OCI-M1 (cell line): ENCODE measurements around the gene CERT1.
A peak's percentile ranks its signal among the peaks of the same experiment; 100 is the strongest.
"Not testable (repeated sequence)": the region's sequence is repeated elsewhere in the genome, so short reads cannot be mapped to it uniquely, and the experiment has no call there.

Experiments used
- DNase-seq: peaks from one replicate; lab custom pipeline; 2025; lab: John Stamatoyannopoulos, UW

The CERT1 gene

DNA sequence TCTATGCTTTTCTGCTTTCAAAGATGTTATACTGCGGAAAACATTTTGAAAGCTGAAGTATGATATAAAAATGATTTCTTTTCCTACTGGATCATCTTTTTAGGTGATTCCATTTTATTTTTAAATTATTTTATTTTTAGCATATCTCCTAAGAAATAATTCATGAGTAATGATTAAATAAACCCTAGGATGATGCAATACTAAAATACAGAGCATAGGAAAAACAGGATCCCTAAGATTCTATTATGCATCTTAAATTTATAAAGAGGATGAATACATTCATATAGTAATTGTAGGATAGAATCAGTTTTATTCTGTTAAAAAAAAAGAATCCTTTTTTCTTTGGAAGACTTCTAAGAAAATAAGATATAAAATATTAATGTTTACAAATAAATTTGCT lies 11.1 kb upstream of the CERT1 start:
- no peak for DNase-seq

DNA sequence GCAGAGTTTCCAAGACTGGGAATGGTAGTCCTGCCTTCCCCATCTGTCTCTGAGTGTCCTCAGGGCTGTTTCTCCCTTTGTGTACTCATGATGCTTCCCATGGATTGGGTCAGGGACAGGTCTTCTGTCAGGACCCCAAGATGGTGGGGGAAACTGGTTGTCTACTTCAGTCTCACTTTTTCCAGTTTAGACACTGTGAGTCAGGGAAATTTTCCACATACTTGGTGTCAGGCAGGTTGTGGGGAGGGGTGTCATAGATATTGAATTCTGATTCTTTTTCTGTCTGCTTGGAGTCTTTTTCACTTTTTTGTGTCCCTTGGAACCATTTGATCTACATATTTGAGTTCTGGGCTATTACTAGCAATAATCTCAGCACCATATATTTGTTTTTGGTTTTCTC lies 10.6 kb upstream of the CERT1 start:
- DNase-seq: no peak

DNA sequence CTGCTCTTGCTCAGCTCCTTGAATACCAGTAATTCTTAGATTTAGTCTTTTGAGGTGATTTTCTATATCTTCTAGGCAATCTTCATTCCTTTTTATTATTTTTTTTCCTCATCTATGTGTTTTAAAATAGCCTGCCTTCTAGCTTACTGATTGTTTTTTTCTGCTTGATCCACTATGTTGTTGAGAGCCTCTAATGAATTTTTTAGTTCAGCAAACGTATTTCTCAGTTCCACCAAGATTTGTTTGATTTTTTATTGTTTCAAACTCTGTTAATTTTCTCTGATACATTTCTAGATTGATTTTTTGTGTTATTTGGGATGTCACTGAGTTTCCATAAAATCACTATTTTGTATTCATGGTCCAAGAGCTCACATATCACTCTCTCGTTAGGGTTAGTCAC lies 9.8 kb upstream of the CERT1 start:
- DNase-seq: no peak

DNA sequence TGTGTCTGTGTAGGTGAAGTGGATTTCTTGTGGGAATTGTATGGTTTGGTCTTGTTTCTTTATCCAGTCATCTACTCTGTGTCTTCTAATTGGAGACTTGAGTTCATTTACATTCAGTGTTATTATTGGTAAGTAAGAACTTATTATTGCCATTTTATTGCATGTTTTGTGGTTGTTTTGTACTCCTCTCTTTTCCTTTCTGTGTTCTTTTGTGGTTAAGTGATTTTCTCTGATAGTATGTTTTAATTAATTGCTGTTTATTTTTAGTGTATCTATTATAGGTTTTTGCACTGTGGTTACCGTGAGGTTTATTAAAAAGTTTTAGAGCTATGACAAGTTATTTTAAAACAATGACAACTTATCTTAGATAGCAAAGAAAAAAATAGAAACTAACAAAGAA lies 8.3 kb upstream of the CERT1 start:
- no peak for DNase-seq

DNA sequence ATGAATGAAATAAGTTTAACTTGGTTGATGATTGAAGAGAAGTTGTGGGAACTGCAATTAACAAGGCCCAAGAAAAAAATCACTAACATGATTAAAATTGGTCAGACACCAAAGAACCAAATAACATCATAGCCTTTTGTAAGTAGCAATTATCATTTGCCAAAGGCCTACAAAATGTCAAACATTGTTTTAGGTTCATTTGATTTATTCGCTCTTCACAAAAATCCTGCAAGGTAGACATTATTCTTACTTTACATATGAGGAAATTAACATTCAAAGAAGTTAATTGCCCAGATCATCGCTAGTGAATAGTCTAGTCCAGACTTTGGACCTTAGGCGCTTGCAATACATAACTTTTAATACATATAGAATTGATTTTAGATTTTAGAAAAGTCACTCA lies 2.9 kb upstream of the CERT1 start:
- no peak for DNase-seq

DNA sequence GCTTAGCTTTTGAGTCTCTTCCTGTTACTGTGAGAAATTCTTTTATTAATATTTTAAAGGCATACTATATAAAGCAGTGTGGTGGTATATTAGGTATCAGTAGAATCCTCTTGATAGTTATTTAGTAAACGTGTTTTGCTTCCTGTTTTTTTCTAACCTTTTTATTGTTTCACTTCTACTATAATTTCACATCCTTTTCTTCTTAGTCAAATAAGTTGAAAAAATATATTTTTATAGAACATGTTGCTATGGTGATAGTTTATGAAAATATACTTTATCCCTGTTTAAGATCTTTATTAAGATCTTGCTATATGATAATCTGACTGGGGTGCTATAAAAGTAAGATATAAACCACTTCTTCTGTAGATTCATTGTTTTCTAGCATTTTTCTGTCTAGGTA lies 2.4 kb upstream of the CERT1 start:
- DNase-seq: peak; percentile 14

DNA sequence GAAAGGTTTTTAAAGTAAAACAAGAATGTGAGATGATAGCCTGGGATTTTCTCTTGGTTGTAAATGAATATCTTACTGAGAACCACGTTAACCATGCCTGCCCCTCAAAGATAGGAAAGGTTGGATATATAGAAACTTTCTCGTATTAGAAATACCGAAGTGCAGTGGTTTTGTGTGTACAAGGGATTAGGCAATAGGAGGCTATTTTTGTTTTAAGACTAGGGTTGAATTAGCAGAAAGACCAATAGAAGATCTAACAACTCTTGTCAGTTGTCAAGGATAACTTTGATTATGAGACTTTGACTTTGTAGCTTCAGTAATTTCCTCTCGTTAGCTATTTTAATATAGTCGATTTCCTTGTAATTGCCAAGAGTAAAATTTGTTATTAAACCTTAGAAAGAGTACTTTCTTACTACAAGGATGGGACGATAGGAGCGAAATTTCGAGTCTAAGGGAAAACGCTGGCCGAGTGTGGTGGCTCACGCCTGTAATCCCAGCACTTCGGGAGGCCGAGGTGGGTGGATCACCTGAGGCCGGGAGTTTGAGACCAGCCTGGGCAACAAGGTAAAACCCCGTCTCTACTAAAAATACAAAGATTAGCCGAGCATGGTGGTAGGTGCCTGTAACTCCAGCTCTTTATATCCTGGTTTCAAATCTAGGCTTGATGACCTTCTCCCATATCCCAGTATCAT lies 1.1 kb upstream of the CERT1 start:
- peak; percentile 63 for DNase-seq

DNA sequence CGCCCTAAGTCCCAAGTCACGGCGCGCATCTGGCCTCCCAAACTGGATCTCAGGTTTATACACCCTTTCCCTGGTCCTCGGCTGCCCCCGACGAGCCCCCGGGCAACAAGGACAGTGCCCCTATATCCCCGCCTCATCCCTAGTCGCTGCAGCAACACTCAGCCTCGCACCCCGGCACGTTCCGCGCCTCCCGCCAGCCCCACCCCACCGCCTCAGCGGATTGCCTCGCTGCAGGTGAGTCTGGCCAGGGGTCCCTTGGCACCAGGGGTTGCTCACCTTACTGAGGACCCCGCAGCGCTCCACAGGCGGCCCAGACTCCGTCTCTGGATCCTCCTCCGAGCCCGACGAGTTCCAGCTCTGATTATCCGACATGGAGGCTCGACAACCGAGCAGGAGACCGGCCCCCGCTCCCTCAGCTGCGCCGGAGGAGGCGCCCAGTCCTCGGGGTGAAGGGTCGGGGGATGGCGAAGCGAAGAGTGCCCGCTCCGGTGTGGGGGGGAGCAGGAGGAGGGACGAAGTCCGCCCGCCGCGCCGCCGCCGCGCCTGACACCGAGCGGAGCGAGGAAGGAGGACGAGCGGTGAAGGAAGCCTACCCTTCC lies 494 bp downstream of the CERT1 start:
- DNase-seq: peak; percentile 69

DNA sequence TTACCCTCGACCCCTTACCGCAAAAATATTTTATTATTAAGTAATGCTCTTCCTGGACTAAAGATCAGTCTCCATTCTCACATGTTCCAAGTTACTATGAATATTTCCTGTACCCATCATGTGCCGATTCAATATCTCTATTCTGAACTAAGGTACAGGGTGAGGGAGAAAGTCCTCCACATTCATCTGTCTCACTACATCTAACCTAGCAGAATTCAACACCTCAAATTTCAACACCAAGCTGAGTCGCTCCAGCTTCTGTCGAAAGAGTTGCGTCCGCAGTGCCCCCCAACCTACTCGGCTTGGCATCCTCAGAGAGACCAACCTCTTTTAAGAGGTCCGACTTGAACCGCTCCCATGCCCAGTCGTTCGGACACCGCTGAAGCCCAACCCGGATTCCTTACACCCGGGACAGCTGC lies 1.0 kb downstream of the CERT1 start:
- DNase-seq: no peak

DNA sequence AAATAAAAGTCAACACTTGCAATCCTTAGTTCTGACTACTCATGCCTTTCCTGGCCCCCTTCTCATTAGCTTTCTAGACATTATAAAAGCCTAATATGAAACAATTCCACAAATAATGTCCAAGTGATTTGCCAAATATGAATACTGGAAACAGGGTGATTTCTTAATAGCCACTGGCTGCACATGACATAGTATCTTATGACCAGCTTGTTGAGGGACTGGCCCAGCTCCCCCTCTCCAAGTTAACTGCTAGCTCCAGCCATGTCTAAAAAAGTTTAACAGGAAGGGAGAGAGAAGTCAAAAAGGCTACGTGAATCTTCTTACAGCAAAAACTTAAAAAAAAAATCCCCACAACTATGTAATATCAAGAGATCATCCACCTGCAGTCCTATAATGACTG lies 1.5 kb downstream of the CERT1 start:
- DNase-seq: peak; percentile 62

DNA sequence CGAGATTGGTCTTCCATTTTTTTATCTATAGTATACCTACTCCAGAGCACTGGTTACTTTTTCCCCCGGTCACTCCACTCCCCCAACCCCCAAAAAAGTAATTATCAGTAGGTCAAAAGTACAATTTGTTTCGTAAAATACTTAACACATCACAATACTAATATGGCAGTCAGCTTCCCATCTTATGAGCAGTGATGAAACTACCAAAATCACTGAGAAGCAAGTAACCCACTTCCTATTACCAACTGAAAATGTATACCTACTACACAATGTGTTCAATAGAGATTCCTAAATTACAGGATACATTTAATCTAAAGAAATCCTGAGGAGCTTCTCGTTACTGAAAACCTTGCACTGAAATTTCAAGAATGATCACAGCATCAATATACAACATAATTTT lies 1.9 kb downstream of the CERT1 start:
- DNase-seq: peak; percentile 58

DNA sequence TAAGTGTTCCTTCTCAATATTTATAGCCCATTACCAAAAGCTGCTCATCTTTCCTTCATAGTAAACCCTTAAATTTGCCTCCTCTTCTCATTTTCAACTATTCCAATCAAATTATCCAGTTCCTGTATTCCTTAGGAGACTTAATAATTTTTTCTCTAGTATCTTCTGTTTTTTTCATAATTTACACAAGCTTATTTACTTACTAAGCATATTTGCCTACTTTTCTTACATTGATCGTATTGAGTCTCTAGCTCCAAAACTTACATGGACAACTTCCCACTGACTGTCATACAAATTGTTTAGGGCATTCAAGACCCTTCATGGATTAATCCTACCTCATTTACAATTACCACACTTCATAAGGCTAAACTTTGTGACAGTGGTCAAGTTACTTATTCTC lies 3.6 kb downstream of the CERT1 start:
- no peak for DNase-seq

DNA sequence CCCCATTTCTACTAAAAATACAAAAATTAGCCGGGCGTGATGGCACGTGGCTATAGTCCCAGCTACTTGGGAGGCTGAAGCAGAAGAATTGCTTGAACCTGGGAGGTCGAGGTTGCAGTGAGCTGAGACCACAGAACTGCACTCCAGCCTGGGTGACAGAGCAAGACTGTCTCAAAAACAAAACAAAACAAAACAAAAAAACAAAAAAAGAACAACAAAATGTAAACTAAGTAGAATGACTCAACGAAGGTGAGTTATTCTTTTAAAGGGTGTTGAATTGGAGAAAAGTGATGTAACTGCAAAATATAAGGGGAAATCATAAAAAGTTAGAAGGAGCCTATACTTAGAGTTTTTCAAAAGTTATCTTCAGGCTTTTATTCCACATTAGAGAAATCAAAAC lies 6.3 kb downstream of the CERT1 start:
- DNase-seq: not testable (repeated sequence)

DNA sequence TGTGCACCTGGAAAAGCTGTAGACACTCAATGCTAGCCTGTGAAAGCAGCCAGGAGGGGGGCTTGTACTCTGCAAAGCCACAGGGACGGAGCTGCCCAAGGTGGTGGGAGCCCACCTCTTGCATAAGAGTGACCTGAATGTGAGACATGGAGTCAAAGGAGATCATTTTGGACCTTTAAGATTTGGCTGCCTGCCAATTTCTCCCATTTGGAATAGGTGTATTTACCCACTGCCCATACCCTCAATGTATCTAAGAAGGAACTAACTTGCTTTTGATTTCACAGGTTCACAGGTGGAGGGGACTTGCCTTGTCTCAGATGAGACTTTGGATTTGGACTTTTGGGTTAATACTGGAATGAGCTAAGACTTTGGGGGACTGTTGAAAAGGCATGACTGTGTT lies 12.6 kb downstream of the CERT1 start:
- DNase-seq: not testable (repeated sequence)

DNA sequence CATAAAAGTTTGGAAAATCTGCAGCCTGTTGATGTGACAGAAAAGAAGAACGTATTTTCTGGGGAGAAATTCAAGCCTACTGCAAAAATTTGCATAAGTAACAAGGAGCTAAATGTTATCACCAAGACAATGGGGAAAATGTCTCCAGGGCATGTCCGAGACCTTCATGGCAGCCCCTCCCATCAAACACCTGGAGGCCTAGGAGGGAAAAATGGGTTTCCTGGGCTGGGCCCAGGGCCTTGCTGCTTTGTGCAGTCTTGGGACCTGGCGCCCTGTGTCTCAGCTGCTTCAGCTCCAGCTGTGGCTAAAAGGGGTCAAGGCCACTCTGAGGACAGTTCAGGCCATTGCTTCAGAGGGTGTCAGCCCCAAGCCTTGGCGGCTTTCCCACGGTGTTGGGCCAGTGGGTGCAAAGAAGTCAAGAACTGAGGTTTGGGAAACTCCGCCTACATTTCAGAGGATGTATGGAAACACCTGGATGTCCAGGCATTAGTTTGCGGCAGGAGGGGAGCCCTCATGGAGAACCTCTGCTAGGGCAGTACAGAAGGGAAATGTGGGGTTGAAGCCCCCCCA lies 13.1 kb downstream of the CERT1 start:
- DNase-seq: no peak

DNA sequence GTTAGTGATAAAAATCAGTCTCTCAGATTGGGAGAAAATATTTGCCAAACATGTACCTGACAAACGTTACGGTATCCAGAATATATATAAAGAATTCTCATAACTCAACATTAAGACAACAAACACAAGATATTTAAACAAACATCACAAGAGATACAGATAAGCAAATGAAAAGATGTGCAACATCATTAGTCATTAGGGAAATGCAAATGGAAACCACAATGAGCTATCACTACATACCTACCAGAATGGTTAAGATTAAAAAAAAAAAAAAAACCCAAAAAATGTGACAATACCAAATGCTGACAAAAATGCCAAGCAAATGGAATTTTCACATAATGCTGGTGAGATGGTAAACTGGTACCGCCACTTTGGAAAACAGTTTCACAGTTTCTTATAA lies 15.4 kb downstream of the CERT1 start:
- DNase-seq: no peak

DNA sequence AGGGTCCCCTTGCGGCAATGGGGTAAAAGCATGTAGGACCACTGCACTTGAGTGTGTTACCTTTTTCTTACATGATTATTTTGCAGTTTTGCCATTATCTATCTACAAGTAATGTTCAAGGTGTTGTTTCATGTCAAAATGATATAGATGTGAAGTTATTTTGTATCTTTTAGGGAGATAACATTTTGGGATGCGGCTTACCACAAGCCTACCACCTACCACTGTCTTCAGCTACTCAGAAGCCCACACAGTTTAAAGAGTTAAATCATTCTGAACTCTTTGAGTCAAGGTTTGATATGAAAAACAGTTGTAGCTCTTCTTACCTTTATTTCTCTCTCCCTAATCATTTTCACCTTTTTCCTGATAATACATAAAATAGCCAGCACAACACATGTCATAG lies 19.8 kb downstream of the CERT1 start:
- DNase-seq: no peak

DNA sequence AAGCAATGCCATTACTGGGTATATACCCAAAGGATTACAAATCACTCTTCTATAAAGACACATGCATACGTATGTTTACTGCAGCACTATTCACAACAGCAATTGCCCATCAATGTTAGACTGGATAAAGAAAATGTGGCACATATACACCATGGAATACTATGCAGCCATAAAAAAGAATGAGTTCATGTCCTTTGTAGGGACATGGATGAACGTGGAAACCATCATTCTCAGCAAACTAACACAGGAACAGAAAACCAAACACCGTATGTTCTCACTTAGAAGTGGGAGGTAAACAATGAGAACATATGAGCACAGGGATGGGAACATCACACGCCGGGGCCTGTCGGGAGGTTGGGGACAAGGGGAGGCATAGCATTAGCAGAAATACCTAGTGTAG lies 21.6 kb downstream of the CERT1 start:
- DNase-seq: not testable (repeated sequence)

DNA sequence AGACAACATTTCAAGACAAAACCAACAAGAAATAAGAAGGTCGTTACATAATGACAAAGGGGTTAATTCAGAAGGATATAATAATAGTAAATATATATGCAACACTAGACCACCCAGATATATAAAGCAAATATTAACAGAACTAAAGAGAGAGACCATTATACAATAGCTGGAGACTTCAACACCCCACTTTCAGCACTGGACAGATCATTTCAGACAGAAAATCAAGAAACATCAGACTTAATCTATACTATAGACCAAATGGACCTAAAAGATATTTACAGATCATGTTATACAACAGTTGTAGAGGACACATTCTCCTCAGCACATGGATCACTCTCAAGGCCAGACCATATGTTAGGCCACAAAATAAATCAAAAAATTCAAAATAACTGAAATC lies 26.8 kb downstream of the CERT1 start:
- no peak for DNase-seq

DNA sequence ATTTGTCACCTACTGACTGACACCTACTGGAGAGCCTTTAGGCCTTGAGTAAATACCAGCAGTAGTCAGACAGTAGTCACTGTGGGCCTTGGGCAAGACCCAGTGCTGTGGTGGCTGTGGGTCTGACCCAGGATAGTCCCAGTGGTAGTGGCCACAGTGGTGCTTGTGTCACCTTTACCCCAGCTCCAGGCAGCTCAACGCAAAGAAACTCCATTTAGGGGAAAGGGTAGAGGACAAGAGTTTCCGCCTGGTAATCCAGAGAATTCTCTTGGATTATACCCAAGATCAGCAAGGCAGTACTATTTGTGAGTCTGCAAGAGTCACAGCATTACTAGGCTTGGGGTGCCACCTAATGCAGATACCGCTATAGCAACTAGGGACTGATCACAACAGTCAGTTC lies 28.9 kb downstream of the CERT1 start:
- DNase-seq: no peak

DNA sequence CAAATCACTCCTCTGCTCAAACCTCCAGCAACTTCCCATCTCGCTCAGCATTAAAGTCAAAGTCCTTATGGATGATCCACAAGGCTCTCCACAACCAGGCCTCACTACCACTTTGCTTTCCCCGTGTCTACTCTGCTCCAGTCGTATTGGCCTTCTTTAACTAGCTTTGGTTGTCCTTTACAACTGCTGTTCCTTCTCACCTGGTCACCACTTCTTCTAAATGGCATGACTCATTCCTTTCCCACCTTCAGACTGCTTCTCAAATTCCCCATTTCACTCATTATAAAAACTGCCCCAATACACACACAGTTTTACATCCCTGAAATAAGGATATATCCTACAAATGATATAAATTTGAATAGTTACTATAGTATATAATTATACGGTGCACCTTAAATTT lies 30.4 kb downstream of the CERT1 start:
- DNase-seq: no peak

DNA sequence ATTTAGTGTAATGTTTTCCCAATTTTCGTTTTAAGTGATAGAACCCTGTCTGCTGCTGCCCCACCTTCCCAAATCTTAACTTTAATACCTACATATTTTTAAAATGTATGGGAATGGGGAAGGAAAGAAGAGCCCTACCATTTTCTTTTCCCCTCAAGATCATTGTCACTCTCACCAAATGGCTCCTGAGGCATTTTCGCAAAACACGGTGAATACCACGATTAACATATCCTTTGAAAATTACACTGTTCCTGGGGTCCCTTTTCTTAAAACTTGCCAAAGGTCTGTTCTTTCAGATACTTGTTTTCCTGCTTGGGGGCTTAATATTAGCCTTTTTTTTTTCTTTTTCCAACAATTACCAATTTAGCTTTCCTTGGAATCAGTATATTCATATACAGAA lies 36.1 kb downstream of the CERT1 start:
- DNase-seq: no peak

DNA sequence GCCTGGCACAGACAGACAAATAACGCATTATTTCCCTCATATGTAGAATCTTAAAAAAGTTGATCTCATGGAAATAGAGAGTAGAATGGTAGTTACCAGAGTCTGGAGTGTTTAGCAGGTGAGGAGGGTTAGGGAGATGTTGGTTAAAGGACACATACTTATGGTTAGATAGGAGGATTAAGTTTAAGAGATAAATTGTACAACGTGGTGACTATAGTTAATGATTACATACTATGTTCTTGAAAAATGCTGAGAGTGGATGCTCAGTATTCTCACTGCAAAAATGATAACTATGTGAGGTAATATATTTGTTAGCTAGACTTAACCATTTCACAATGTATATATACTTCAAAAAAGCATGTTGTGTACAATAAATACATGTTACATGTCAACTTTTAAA lies 38.0 kb downstream of the CERT1 start:
- DNase-seq: no peak

DNA sequence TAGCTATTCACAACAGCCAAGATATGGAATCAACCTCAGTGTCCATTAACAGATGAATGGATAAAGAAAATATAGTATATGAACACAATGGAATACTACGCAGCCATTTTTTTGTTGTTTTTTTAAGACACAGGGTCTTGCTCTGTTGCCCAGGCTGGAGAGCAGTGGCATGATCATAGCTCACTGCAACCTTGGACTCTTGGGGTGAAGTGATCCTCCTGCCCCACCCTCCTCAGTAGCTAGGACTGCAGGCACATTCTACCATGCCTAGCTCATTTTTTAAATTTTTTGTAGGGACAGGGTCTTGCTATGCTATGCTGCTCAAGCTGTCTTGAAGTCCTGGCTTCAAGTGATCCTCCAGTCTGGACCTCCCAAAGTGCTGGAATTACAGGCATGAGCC lies 38.5 kb downstream of the CERT1 start:
- DNase-seq: no peak
